WERI-Rb-1 (cell line): ENCODE data around the gene FNDC3B.

ENCODE experiments used
- DNase-seq: peaks from one replicate; pipeline ENCODE4 v3.0.0-alpha.2; 2020
- H3K27ac ChIP-seq: fragments of 250-450 bp; sonication (Bioruptor Pico); 2 replicates; pipeline ENCODE4 v1.5.1; 2020; ENCODE audit warnings: mild to moderate bottlenecking, moderate library complexity
- H3K27me3 ChIP-seq: fragments of 250-450 bp; sonication (Bioruptor Pico); 2 replicates; pipeline ENCODE4 v1.5.1; 2021; ENCODE audit warnings: mild to moderate bottlenecking, low read depth, moderate library complexity; ENCODE audit not compliant: insufficient read depth, severe bottlenecking
- H3K36me3 ChIP-seq: fragments of 250-450 bp; sonication (Bioruptor Pico); 2 replicates; pipeline ENCODE4 v1.5.1; 2020; ENCODE audit warnings: mild to moderate bottlenecking, moderate library complexity
- H3K4me3 ChIP-seq: 2 replicates; pipeline ENCODE4 v1.5.1; 2011; ENCODE audit warnings: low read depth, mild to moderate bottlenecking, control low read depth, low read length
- H3K9me3 ChIP-seq: fragments of 250-450 bp; sonication (Bioruptor Pico); 2 replicates; pipeline ENCODE4 v1.5.1; 2021; ENCODE audit warnings: mild to moderate bottlenecking, moderate library complexity; ENCODE audit not compliant: severe bottlenecking
- CTCF ChIP-seq: IDR thresholded peaks from 2 replicates; pipeline ENCODE4 v1.5.1; 2011; ENCODE audit warnings: low read depth, mild to moderate bottlenecking, control low read depth, inconsistent platforms, low read length

FNDC3B gene

GRCh38 chr3:172347895-172348679, 308.7 kb downstream of the FNDC3B start:
- no peak for DNase-seq
- Histone ChIP-seq H3K36me3 (peaks cover 23% of the 10 kb centered on the region), H3K27me3 (no peaks in the 10 kb centered on the region), H3K4me3 (no peak overlapping the region), H3K27ac (no peak overlapping the region), H3K9me3 (no peaks in the 10 kb centered on the region)
- no peak for TF ChIP-seq CTCF

DNA sequence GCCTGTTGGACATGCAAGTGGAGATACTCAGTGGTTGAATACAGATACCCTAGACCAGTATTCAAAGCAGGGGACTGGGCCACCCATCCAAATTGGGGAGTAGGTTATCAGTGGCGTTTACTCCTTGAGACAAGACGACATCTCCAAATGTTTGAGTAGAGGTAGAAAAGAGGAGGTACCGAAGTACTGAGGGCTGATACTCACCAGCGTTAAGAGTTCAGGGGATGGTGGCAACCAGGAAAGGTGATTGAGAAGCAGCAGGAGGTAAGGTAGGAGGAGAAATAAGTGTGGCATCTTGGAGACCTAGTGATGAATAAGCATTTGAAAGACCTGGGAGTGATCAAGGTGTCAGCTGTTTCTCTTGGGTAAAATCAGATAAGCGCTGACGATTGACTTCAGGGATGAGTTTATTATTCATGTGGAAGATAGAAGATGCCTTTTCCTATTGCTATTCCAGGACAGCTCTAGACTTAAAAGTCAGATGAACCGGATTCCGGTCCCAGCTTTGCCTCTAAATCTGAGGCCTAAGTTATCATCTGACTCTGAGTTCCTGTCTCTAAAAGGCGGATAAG, 312.6 kb downstream of the FNDC3B start:
- H3K27ac ChIP-seq = no peak overlapping the region
- DNase-seq = no peak
- H3K36me3 ChIP-seq = peaks cover 28% of the 10 kb centered on the region
- no peaks in the 10 kb centered on the region for H3K9me3 ChIP-seq
- no peak overlapping the region for H3K4me3 ChIP-seq
- TF ChIP-seq CTCF = no peak
- no peaks in the 10 kb centered on the region for H3K27me3 ChIP-seq

GRCh38 chr3:172352786-172353185, 313.4 kb downstream of the FNDC3B start:
- peaks cover 20% of the 10 kb centered on the region for H3K36me3 ChIP-seq
- no peak for DNase-seq
- no peak for TF ChIP-seq CTCF
- H3K4me3 ChIP-seq = no peak overlapping the region
- H3K9me3 ChIP-seq = no peaks in the 10 kb centered on the region
- no peaks in the 10 kb centered on the region for H3K27me3 ChIP-seq
- H3K27ac ChIP-seq = no peak overlapping the region

- TF ChIP-seq CTCF = no peak
- no peak for DNase-seq
- no peak overlapping the region for H3K4me3 ChIP-seq
- no peaks in the 10 kb centered on the region for H3K9me3 ChIP-seq
- H3K36me3 ChIP-seq = peaks cover 14% of the 10 kb centered on the region
- no peaks in the 10 kb centered on the region for H3K27me3 ChIP-seq
- no peak overlapping the region for H3K27ac ChIP-seq
Measured at GRCh38 chr3:172354931-172355499, 315.6 kb downstream of the FNDC3B start.

DNA sequence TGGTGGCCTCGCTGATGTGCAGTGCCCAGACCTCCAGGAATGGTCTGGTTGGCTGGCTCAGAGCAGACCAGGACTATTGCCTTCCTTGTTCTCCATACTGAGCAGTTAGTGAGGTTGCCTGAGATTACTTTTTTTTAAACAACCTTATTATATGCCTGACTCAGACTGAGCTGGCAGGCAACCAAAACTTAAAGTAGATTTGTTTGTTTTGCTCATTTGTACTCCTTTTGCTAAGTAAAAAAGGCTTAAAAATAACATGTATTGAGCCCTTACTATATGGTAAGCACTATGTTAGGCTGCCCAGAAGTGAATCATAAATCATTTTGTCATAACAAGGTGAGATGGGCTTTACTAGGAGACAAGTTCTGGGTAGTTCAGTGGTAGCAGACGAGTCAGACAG, 316.5 kb downstream of the FNDC3B start:
- Histone ChIP-seq H3K27ac (no peak overlapping the region), H3K27me3 (no peaks in the 10 kb centered on the region), H3K9me3 (no peaks in the 10 kb centered on the region), H3K36me3 (peaks cover 14% of the 10 kb centered on the region), H3K4me3 (no peak overlapping the region)
- DNase-seq = no peak
- TF ChIP-seq CTCF = no peak
